Measurements from ENCODE around the gene LGI2.

DNA sequence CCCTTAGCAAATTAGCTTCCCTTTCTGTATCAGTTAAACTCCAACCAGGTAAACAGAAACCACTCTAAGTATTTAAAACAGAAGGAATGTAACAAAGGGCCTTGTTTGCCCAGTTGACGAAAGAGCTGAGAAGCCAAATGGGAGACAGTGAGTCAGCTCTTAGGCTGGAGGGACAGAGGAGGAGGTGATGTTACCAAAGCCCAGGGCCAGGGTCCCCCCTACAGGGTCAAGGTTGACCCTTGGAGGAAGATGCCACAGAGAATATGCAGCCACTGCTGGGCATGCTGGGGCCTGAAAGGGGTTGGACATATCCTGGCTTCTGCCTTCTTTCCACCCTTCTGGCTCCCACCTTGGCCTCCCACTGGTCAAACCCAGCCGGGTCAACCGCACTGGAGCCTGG, 38.3 kb upstream of the LGI2 start:
- TF ChIP-seq, protein P1, sequence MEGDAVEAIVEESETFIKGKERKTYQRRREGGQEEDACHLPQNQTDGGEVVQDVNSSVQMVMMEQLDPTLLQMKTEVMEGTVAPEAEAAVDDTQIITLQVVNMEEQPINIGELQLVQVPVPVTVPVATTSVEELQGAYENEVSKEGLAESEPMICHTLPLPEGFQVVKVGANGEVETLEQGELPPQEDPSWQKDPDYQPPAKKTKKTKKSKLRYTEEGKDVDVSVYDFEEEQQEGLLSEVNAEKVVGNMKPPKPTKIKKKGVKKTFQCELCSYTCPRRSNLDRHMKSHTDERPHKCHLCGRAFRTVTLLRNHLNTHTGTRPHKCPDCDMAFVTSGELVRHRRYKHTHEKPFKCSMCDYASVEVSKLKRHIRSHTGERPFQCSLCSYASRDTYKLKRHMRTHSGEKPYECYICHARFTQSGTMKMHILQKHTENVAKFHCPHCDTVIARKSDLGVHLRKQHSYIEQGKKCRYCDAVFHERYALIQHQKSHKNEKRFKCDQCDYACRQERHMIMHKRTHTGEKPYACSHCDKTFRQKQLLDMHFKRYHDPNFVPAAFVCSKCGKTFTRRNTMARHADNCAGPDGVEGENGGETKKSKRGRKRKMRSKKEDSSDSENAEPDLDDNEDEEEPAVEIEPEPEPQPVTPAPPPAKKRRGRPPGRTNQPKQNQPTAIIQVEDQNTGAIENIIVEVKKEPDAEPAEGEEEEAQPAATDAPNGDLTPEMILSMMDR (IDR thresholded peaks at IDR 0.05): no peak
- TF ChIP-seq EP300 (IDR thresholded peaks at IDR 0.05) (no peak), POLR2A (IDR thresholded peaks at IDR 0.05) (no peak), POLR2AphosphoS5 (IDR thresholded peaks at IDR 0.05) (no peak)
